ENCODE data around the gene TNS2. TPM values are rescaled to one million over a fixed set of nuclear protein-coding genes. Genes with fewer than 3 reads are reported as not detected.
A peak's percentile ranks its signal among the peaks of the same experiment; 100 is the strongest.

Gene TNS2
- total and polyA plus RNA-seq, 9 of the 15 experiments (the other 6 are each of a cell fraction or from before 2014, with no cell fraction given), result 0.28 to 3.1 (median 1.2) TPM; not detected in 1

DNA sequence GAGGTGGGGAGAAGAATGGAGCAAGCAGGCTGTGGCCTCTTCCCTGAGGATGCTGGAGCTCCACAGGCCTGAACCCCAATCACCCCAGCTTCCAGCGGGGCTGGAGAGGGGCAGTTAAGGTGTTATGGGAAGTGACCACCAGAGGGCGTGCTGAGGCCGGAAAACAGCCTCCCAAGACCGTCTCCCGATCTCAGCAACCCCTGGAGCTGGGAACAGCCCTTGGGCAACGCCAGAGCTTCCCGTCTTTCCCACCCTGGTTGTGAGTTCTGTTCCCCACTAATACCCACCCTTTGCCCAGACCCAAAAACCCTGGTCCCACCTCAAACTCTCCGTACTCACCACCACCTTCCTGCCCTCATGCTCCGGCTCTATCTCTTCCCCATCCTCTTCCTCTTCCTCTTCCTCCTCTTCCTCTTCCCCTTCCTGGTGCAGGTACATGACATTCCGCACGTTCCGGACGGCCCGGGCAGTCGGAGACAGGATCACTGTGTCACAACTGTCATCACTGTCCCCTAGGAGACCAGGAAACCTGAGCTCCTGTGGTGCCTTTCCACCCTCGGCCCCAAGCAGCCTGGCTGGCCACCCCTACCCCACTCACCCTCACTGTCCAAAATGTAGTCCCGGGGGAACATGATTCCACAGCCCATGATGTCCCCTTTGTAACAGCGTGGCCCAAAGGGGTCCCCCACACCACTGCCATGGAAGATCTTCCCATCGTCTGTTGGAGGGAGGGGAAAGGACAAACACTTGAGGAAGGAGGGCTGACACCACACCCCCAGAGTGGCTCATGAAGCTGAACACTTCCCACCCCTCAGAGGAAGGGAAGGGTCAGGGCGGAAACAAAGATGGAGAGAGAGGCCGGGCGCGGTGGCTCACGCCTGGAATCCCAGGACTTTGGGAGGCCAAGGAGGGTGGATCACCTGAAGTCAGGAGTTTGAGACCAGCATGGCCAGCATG lies 16.4 kb downstream of the TNS2 start:
- BruUV-seq (replicated peaks), result no TSS peak
- Histone ChIP-seq H2AFZ (ENCODE audit: low read depth, low read length) (peak overlapping the region; percentile 83; the same call in 1 of the 2 replicates), H3K9me1 (ENCODE audit: control insufficient read depth, insufficient read depth, low read length) (no peaks in the 10 kb centered on the region), H3K79me2 (ENCODE audit: control insufficient read depth, insufficient read depth, low read length) (no peaks in the 10 kb centered on the region), H3K27ac (ENCODE audit: extremely low read depth, low read depth, low read length) (no peak overlapping the region; the same call in 2 of the 3 replicates), H4K20me1 (replicated peaks; ENCODE audit: control insufficient read depth, insufficient read depth, low read length) (no peaks in the 10 kb centered on the region), H3K9me3 (replicated peaks; ENCODE audit: control insufficient read depth, insufficient read depth, low read depth, low read length) (no peaks in the 10 kb centered on the region), H3K9ac (ENCODE audit: insufficient read depth in 1 of 2, low read depth in 2 of 2, low read length in 2 of 2) (peak overlapping the region in 1 of 2 experiments; percentile 74; a peak in 2 of 4 replicates), H3K4me2 (ENCODE audit: insufficient read depth, low read length) (peak overlapping the region; percentile 45), H3K36me3 (ENCODE audit: control insufficient read depth, insufficient read depth, low read length) (peaks cover 8% of the 10 kb centered on the region; the same call in 2 of the 3 replicates), H3K27me3 (ENCODE audit: control insufficient read depth in 2 of 2, insufficient read depth in 2 of 2, low read length in 2 of 2) (no peaks in the 10 kb centered on the region; a peak in 1 of 5 replicates), H3K4me1 (replicated peaks in 1 of 2; ENCODE audit: control insufficient read depth in 2 of 2, insufficient read depth in 2 of 2, low read length in 2 of 2) (peaks cover 10 to 17% of the 10 kb centered on the region in 2 experiments; a peak in 4 of 5 replicates), H3K4me3 (no peak overlapping the region)
- in situ Hi-C loops (cut with MboI), result loop anchor here (5.0 to 10.0 kb wide), 3 partner anchors 36 to 221 kb away; partner anchors contain the start of genes ITGB7 and SOAT2
- WGBS (ENCODE audit: insufficient coverage, low coverage, missing lambda C conversion rate), result 28% methylated on average over 20 of the region's 24 CpGs
- FAIRE-seq (peak; percentile 91), ATAC-seq (peak; percentile 87), DNase-seq (ENCODE audit: extremely low read depth in 1 of 4, low spot score in 3 of 4) (peak; percentile 80 to 86 (median 82))
- intact Hi-C loops (cut with micrococcal nuclease), result loop anchor here (1.0 to 10.0 kb wide), 4 partner anchors 33 to 439 kb away; partner anchors contain the start of genes NPFF and TARBP2
- ChIA-PET CTCF (ENCODE audit: low intra/inter-chr PET ratio) (interaction anchor here (0.7 to 2.1 kb wide), 2 partner anchors 32 to 181 kb away, joined by 3 to 49 read pairs; partner anchors contain the start of gene IGFBP6), POLR2A (interaction anchor here (0.6 to 1.9 kb wide), 10 partner anchors 9 to 454 kb away, joined by 3 to 8 read pairs (median 5); partner anchors contain the start of gene SPRYD3)
- TF ChIP-seq TAF9B (IDR thresholded peaks at IDR 0.05; ENCODE audit: partially characterized antibody), result no peak
- no peak for TF ChIP-seq YBX1 (IDR thresholded peaks at IDR 0.05)
- no peak for TF ChIP-seq ZNF431 (CRISPR knock-in tag; IDR thresholded peaks at IDR 0.05)
- TF ChIP-seq SMARCE1 (IDR thresholded peaks at IDR 0.05), result 0 out of 2 replicates have a peak, but pooled peaks have one; percentile 33
- no peak for TF ChIP-seq ZNF699 (CRISPR knock-in tag; IDR thresholded peaks at IDR 0.05; ENCODE audit: insufficient replicate concordance)
- TF ChIP-seq ZBTB34 (CRISPR knock-in tag; IDR thresholded peaks at IDR 0.05), result no peak
- TF ChIP-seq RAD51 (IDR thresholded peaks at IDR 0.05; ENCODE audit: borderline replicate concordance, low read depth), result no peak
- TF ChIP-seq KAT7 (CRISPR knock-in tag; IDR thresholded peaks at IDR 0.05; ENCODE audit: borderline replicate concordance), result 0 out of 2 replicates have a peak, but pooled peaks have one; percentile 49
- TF ChIP-seq HDAC3 (IDR thresholded peaks at IDR 0.05; ENCODE audit: borderline replicate concordance, partially characterized antibody), result no peak
- TF ChIP-seq MAX (CRISPR knock-in tag; IDR thresholded peaks at IDR 0.05), result no peak
- TF ChIP-seq ZNF212 (CRISPR knock-in tag; IDR thresholded peaks at IDR 0.05), result no peak
- TF ChIP-seq, protein P1, sequence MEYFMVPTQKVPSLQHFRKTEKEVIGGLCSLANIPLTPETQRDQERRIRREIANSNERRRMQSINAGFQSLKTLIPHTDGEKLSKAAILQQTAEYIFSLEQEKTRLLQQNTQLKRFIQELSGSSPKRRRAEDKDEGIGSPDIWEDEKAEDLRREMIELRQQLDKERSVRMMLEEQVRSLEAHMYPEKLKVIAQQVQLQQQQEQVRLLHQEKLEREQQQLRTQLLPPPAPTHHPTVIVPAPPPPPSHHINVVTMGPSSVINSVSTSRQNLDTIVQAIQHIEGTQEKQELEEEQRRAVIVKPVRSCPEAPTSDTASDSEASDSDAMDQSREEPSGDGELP (CRISPR knock-in tag; IDR thresholded peaks at IDR 0.05; ENCODE audit: borderline replicate concordance), result peak; percentile 36; the same call in 1 of the 2 replicates
- peak; percentile 94 for TF ChIP-seq SMC3 (conservative IDR thresholded peaks at IDR 0.05; ENCODE audit: insufficient read depth, low read depth, low read length)
- TF ChIP-seq ZNF263 (CRISPR knock-in tag; IDR thresholded peaks at IDR 0.05; ENCODE audit: borderline replicate concordance), result no peak; the same call in 1 of the 2 replicates
- no peak for TF ChIP-seq FOXP4 (CRISPR knock-in tag; IDR thresholded peaks at IDR 0.05; ENCODE audit: borderline replicate concordance)
